Ovary (tissue), 9 donors: Measurements from ENCODE around the gene SLC38A9. TPM values are rescaled to one million over a fixed set of nuclear protein-coding genes. Genes with fewer than 3 reads are reported as not detected.

ENCODE experiments used
- DNase-seq, 5 donors: peaks; one replicate each; pipeline ENCODE4 v3.0.0-alpha.2; 2019 to 2020
- H3K27ac ChIP-seq, 2 donors: fragments of 200-600 bp; one replicate each; pipeline versions ENCODE4 v1.5.1 to v1.8.0; 2019 to 2022
- H3K27me3 ChIP-seq: fragments of 200-600 bp; one replicate; pipeline ENCODE4 v1.8.0; 2022
- H3K36me3 ChIP-seq: fragments of 200-600 bp; sonication (generic); one replicate; pipeline ENCODE4 v1.5.1; 2019
- H3K4me1 ChIP-seq: one replicate; pipeline ENCODE4 v1.8.1; 2013; ENCODE audit warnings: mild to moderate bottlenecking, moderate library complexity; ENCODE audit not compliant: insufficient read depth
- H3K4me3 ChIP-seq: fragments of 200-600 bp; sonication (generic); one replicate; pipeline ENCODE4 v1.5.1; 2017
- H3K9me3 ChIP-seq, 2 donors: fragments of 200-600 bp in 1 of 2; sonication (generic) in 1 of 2; one replicate each; pipeline versions ENCODE4 v1.5.1 to v1.8.1; 2013 to 2019; ENCODE audit warnings: mild to moderate bottlenecking in 1 of 2, moderate library complexity in 1 of 2
- CTCF ChIP-seq, 3 donors: fragments of 450-650 bp in 2 of 3; fragments of 200-600 bp in 1 of 3; IDR thresholded peaks; one replicate each; pipeline versions ENCODE4 v1.5.1 to v1.8.0; 2016 to 2022; ENCODE audit warnings: antibody characterized with exemption in 3 of 3, mild to moderate bottlenecking in 1 of 3
- EP300 ChIP-seq: sonication (generic); formaldehyde crosslinking; IDR thresholded peaks from one replicate; pipeline ENCODE4 v1.6.1; 2017; ENCODE audit warnings: antibody characterized with exemption
- POLR2A ChIP-seq: fragments of 450-650 bp; IDR thresholded peaks from one replicate; pipeline ENCODE4 v1.6.1; 2017; ENCODE audit warnings: antibody characterized with exemption, mild to moderate bottlenecking, moderate library complexity
- WGBS, 3 donors: extraction: QIAGEN DNeasy Blood & Tissue Kit in 1 of 3; methylation state at CpG; one replicate each; pipeline versions ENCODE4 v1.1.5 to v1.1.7; 2013 to 2017; 5-methylcytosine and 5-hydroxymethylcytosine counted together
- intact Hi-C, 4 donors: fragments of 100-400 bp; cut with DNase I; formaldehyde crosslinking; loops; one replicate each; pipeline versions ENCODE4 v1.11.0 to v1.15.1; 2022 to 2023
- polyA plus RNA-seq, 2 donors: library from polyadenylated mRNA; stranded (reverse); fragments of 200-250 nt in 1 of 2; fragments of 350-450 nt in 1 of 2; fragmentation: Illumina TruSeq in 1 of 2; extraction: RNeasy Lipid Tissue Mini Kit (QIAGEN cat#74804) in 1 of 2; gene quantifications; one replicate each; pipeline ENCODE4 v1.2.3, GENCODE V29; 2013 to 2014
- small RNA-seq: library from RNA; depleted of rRNA; stranded (forward); fragments of <200 nt; gene quantifications from one replicate; pipeline ENCODE3, GENCODE V24; 2016
- total RNA-seq, 7 donors: library from RNA; depleted of rRNA in 2 of 7; stranded (reverse); fragments of >200 nt in 2 of 7; fragmentation: NEBNext Ultra II Directional in 3 of 7; extraction: Animal tissue kit (Norgen Biotek cat#: 25700) in 3 of 7; gene quantifications; one replicate each; pipeline versions ENCODE4 v1.1.0 to v1.2.4, GENCODE V29; 2016 to 2023
- donor health status: DM: no; HTN: no; CAD: no; lungs with moderate emphysema.
- donor health status: DM: no; HTN: no; CAD: no.
- donor health status: Bipolar disorder and iron deficiency.
- donor health status: DM: yes; HTN: yes; CAD: no.
- donor health status: DM: no; HTN: no; CAD: no.
- donor health status: DM: yes; HTN: yes; CAD: no.

SLC38A9 gene
- total and polyA plus RNA-seq, 9 donors = 7.9 to 29.6 (median 16.2) TPM

GRCh38 chr5:55578771-55579170 lies 133.4 kb downstream of the SLC38A9 start:
- intact Hi-C loops = no loop called here
- H3K36me3 ChIP-seq = no peaks in the 10 kb centered on the region
- peaks cover 5% of the 10 kb centered on the region for H3K4me1 ChIP-seq
- no peak overlapping the region for H3K4me3 ChIP-seq
- H3K27me3 ChIP-seq = no peaks in the 10 kb centered on the region
- H3K27ac ChIP-seq = no peak overlapping the region
- no peaks in the 10 kb centered on the region for H3K9me3 ChIP-seq
- no peak for DNase-seq
- TF ChIP-seq CTCF (IDR thresholded peaks at IDR 0.05) (no peak), POLR2A (no peak), EP300 (no peak)

- Histone ChIP-seq H3K4me3 (no peak overlapping the region), H3K9me3 (no peaks in the 10 kb centered on the region), H3K27me3 (no peaks in the 10 kb centered on the region), H3K36me3 (no peaks in the 10 kb centered on the region), H3K27ac (no peak overlapping the region), H3K4me1 (peaks cover 5% of the 10 kb centered on the region)
- intact Hi-C loops = no loop called here
- DNase-seq = peak in 2 of 5 donors; percentile 26 to 31
- TF ChIP-seq EP300 (no peak), POLR2A (no peak)
- 23 to 32% (median 30%) methylated on average over 6 of the region's 6 CpGs for WGBS, 3 donors
These were observed 134.6 kb downstream of the SLC38A9 start for GRCh38 chr5:55577353-55578060.

GRCh38 chr5:55576661-55577060 lies 135.5 kb downstream of the SLC38A9 start:
- 35 to 46% (median 44%) methylated on average over 2 of the region's 2 CpGs for WGBS, 3 donors
- Histone ChIP-seq H3K27ac (no peak overlapping the region), H3K4me3 (no peak overlapping the region), H3K27me3 (no peaks in the 10 kb centered on the region), H3K9me3 (no peaks in the 10 kb centered on the region), H3K36me3 (no peaks in the 10 kb centered on the region), H3K4me1 (peaks cover 5% of the 10 kb centered on the region)
- no peak for TF ChIP-seq EP300
- no peak for TF ChIP-seq CTCF (IDR thresholded peaks at IDR 0.05)
- no peak for TF ChIP-seq POLR2A
- intact Hi-C loops = no loop called here
- no peak for DNase-seq

Small RNAs within 50 kb of the gene (small RNA-seq; reads per million reads assigned to genes)
- not detected for gene AC016632.1

Other genes with a start within 250 kb of the SLC38A9 start
- gene PLPP1, start 177.4 kb downstream of the SLC38A9 start, total RNA-seq = 100 to 1,000 TPM in 1 of 7 donors, 10 to 100 TPM in 6; 13.5 to 136 (median 33.5) TPM
- 100 to 1,000 TPM in 1 of 2 donors, 10 to 100 TPM in 1; 48.9 to 133 TPM for gene PLPP1, start 177.4 kb downstream of the SLC38A9 start, polyA plus RNA-seq
- not detected for gene DDX4, start 25.7 kb upstream of the SLC38A9 start, total RNA-seq
- gene DDX4, start 25.7 kb upstream of the SLC38A9 start, polyA plus RNA-seq = under 1 TPM in 1 of 2 donors, not detected in 1; 0.63 TPM
- gene IL31RA, start 139.0 kb upstream of the SLC38A9 start, total RNA-seq = under 1 TPM in 5 of 7 donors, not detected in 2; 0.15 to 0.67 (median 0.24) TPM
- gene IL31RA, start 139.0 kb upstream of the SLC38A9 start, polyA plus RNA-seq = under 1 TPM; 0.17 to 0.42 TPM